ENCODE measurements around the gene IP6K3. TPM values are rescaled to one million over a fixed set of nuclear protein-coding genes. Genes with fewer than 3 reads are reported as not detected.

The IP6K3 gene
- total RNA-seq, 1 donor = 6.0 TPM

DNA sequence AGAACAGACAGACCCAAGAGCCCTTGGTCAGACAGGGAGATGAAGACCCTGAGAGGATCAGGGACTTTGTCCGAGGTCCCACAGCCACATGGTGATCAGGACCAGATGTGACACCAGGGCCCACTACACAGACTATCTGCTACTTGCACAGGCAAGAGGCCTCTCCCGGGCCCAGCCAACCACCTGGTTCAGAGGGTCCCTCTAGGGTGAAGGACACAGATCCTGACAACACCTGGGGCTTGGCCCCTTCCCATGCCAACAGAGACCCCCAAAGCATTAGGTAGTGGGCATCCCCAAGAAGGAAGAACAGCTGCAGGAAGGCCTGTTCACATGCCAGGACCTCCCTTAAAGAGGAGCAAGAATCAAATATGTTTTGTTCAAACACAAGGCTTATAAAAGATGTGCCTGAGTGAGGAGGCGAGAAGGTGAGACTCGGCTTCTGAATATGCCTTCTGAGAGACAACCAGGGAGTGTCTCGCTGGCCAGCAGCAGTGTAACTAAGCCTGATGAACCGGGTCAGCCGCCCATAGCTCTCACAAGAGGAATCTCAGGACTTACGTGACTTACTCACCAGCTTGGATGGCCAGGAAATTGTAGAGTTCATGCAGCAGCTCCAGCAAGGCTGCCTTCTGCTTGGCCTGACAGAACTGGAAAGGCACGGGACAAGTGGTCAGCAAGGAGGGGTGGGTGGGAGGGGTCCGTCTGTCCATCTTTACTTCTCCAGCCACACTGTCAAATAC, 37.2 kb upstream of the IP6K3 start:
- H3K4me3 ChIP-seq (ENCODE audit: low read depth, low read length) = no peak overlapping the region
- no peak for DNase-seq (ENCODE audit: low read depth)
- no peak for TF ChIP-seq CTCF (IDR thresholded peaks at IDR 0.05; ENCODE audit: insufficient read depth, low read depth, low read length)

GRCh38 chr6:33782561-33782960, 35.9 kb upstream of the IP6K3 start:
- DNase-seq (ENCODE audit: low read depth) = no peak
- H3K4me3 ChIP-seq (ENCODE audit: low read depth, low read length) = no peak overlapping the region
- no peak for TF ChIP-seq CTCF (IDR thresholded peaks at IDR 0.05; ENCODE audit: insufficient read depth, low read depth, low read length)

DNA sequence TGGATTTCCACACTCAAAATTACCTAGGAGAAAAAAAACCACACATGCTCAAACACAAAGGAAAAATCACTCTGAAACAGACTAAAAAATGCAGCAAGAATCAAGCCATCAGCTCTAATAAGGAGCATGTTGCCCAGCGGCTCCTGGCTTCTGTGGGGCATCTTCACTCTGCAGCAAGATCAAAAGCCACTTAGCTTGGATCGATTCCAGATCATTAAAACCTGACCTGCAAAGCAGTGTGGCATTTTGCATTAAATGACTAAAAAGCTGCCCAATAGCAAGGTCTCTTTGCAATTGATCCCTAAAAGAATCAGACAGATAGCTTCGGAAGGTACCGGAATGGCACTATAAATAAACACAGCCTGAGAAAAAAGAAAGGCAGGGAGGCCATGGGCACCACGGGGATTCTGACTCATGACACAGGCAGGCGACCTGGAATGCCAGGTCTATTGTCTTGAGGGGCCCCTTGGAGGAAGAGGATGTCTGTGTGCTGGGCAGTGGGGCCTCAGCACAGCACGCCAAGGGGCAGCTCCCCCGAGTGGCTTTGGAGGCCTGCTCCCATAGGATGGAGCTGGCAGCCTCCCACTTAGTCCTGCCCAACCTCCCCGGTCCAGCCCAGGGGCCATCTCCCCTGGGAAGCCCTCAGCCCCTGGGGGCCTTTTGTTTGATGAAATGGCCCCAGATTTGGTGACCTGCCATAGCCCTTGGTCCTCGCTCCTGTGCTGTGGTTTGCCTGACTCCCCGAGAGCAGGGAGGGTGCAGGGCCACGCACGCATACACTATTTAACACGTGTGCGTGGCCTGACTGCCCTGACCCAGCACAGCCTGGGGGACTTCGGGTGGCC, 34.6 kb upstream of the IP6K3 start:
- DNase-seq (ENCODE audit: low read depth) = no peak
- no peak overlapping the region for H3K4me3 ChIP-seq (ENCODE audit: low read depth, low read length)
- no peak for TF ChIP-seq CTCF (IDR thresholded peaks at IDR 0.05; ENCODE audit: insufficient read depth, low read depth, low read length)

GRCh38 chr6:33779895-33780294, 33.2 kb upstream of the IP6K3 start:
- no peak overlapping the region for H3K4me3 ChIP-seq (ENCODE audit: low read depth, low read length)
- TF ChIP-seq CTCF (IDR thresholded peaks at IDR 0.05; ENCODE audit: insufficient read depth, low read depth, low read length) = no peak
- no peak for DNase-seq (ENCODE audit: low read depth)

DNA sequence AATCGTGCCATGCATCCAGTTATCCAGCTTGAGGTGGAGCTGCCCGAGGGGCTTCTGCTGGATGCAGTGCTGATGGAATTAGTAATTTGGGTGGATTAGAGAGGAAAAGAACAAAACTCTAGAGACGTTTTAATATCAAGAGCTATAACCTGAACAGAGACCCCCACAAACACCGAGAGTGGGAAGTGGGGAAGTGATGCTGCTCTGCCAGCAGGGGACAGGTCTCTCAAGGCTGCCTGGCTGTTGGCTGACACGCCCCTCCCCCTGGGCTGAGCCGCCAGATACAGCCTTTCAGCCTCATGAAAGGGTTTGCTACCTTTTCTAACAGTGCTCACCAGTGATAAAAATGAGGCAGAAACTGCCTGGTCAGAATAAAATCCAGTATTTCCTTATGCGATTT, 32.6 kb upstream of the IP6K3 start:
- no peak for DNase-seq (ENCODE audit: low read depth)
- no peak overlapping the region for H3K4me3 ChIP-seq (ENCODE audit: low read depth, low read length)
- TF ChIP-seq CTCF (IDR thresholded peaks at IDR 0.05; ENCODE audit: insufficient read depth, low read depth, low read length) = peak; percentile 12

GRCh38 chr6:33778444-33779121, 31.9 kb upstream of the IP6K3 start:
- no peak for DNase-seq (ENCODE audit: low read depth)
- H3K4me3 ChIP-seq (ENCODE audit: low read depth, low read length) = no peak overlapping the region
- TF ChIP-seq CTCF (IDR thresholded peaks at IDR 0.05; ENCODE audit: insufficient read depth, low read depth, low read length) = no peak

All from fibroblast of villous mesenchyme (primary cell).